IMR-90 (cell line): Measurements from ENCODE around the gene ANO7. TPM values are rescaled to one million over a fixed set of nuclear protein-coding genes. Genes with fewer than 3 reads are reported as not detected.

ENCODE experiments used
- ATAC-seq: fragments of 200-7000 bp; cut with Tn5 transposase; 2 replicates; pipeline ENCODE4 v1.9.1; 2020; ENCODE audit warnings: low read depth, mild to moderate bottlenecking, moderate library complexity
- BruUV-seq: library from RNA; stranded (reverse); fragments of 400-500 nt; replicated peaks from 2 replicates; lab custom pipeline; 2021; lab: Mats Ljungman, UMichigan
- CTCF ChIA-PET: fragments of 300-600 bp; formaldehyde crosslinking; extraction: SDS; loops from one replicate; lab custom pipeline; 2021; ENCODE audit warnings: antibody characterized with exemption; lab: Yijun Ruan, JAX
- POLR2A ChIA-PET: fragments of 300-600 bp; sonication (Branson Sonifier 250); formaldehyde crosslinking; loops from one replicate; lab custom pipeline; 2022; ENCODE audit warnings: antibody characterized with exemption; ENCODE audit not compliant: unreplicated experiment; lab: Charles Lee
- DNase-seq: peaks from one replicate; pipeline ENCODE4 v3.0.0; 2013
- H2AFZ ChIP-seq: replicated peaks from 2 replicates; pipeline ENCODE3; 2013; ENCODE audit warnings: low read length, mild to moderate bottlenecking; ENCODE audit not compliant: poor library complexity
- H2AK5ac ChIP-seq: 2 replicates; pipeline ENCODE4 v1.6.1; 2013; ENCODE audit warnings: low read depth, low read length, inconsistent platforms
- H2AK9ac ChIP-seq: replicated peaks from 2 replicates; pipeline ENCODE3; 2013; ENCODE audit warnings: mild to moderate bottlenecking, low read depth, low read length, moderate library complexity; ENCODE audit not compliant: poor library complexity
- H2BK120ac ChIP-seq: 2 replicates; pipeline ENCODE4 v1.6.1; 2013; ENCODE audit warnings: low read depth, low read length, inconsistent platforms
- H2BK15ac ChIP-seq: 3 replicates; pipeline ENCODE4 v1.6.1; 2013; ENCODE audit warnings: low read depth, low read length, inconsistent platforms
- H2BK20ac ChIP-seq: 2 replicates; pipeline ENCODE4 v1.6.1; 2013; ENCODE audit warnings: low read depth, mild to moderate bottlenecking, inconsistent platforms, low read length, moderate library complexity
- H2BK5ac ChIP-seq: 2 replicates; pipeline ENCODE4 v1.6.1; 2013; ENCODE audit warnings: mild to moderate bottlenecking, low read depth, low read length, inconsistent platforms; ENCODE audit not compliant: poor library complexity, severe bottlenecking
- H3K14ac ChIP-seq: replicated peaks from 2 replicates; pipeline ENCODE4 v1.6.1; 2013; ENCODE audit warnings: low read depth, low read length, inconsistent platforms
- H3K18ac ChIP-seq: 2 replicates; pipeline ENCODE4 v1.6.1; 2013; ENCODE audit warnings: low read depth, low read length, control low read depth
- H3K23ac ChIP-seq: 2 replicates; pipeline ENCODE4 v1.6.1; 2013; ENCODE audit warnings: low read depth, low read length, inconsistent platforms
- H3K27ac ChIP-seq: 2 replicates; pipeline ENCODE4 v1.5.1; 2013; ENCODE audit warnings: mild to moderate bottlenecking, control low read depth, low read length; ENCODE audit not compliant: insufficient read depth
- H3K27me3 ChIP-seq: 2 replicates; pipeline ENCODE4 v1.6.1; 2013; ENCODE audit warnings: low read length; ENCODE audit not compliant: control insufficient read depth, insufficient read depth
- H3K36me3 ChIP-seq: 2 replicates; pipeline ENCODE4 v1.6.1; 2013; ENCODE audit warnings: low read length, mixed read lengths; ENCODE audit not compliant: control insufficient read depth, insufficient read depth
- H3K4ac ChIP-seq: 2 replicates; pipeline ENCODE4 v1.6.1; 2013; ENCODE audit warnings: low read depth, low read length, inconsistent platforms
- H3K4me1 ChIP-seq: 2 replicates; pipeline ENCODE4 v1.6.1; 2013; ENCODE audit warnings: low read length, mixed read lengths; ENCODE audit not compliant: control insufficient read depth, insufficient read depth
- H3K4me2 ChIP-seq: 2 replicates; pipeline ENCODE4 v1.6.1; 2013; ENCODE audit warnings: low read depth, mild to moderate bottlenecking, control low read depth, low read length, moderate library complexity
- H3K4me3 ChIP-seq: 2 replicates; pipeline ENCODE4 v1.5.1; 2013; ENCODE audit warnings: low read depth, mild to moderate bottlenecking, control low read depth, low read length, moderate library complexity; ENCODE audit not compliant: insufficient read depth
- H3K56ac ChIP-seq: 2 replicates; pipeline ENCODE4 v1.6.1; 2013; ENCODE audit warnings: low read length, inconsistent platforms; ENCODE audit not compliant: insufficient read depth; ENCODE audit errors: extremely low read depth
- H3K79me1 ChIP-seq, 2 experiments: 2 replicates each; pipeline ENCODE4 v1.6.1; 2013; ENCODE audit warnings: low read length in 2 of 2, inconsistent platforms in 1 of 2, low read depth in 1 of 2
- H3K9ac ChIP-seq: 2 replicates; pipeline ENCODE4 v1.6.1; 2013; ENCODE audit warnings: low read depth, low read length, control low read depth
- H3K9me1 ChIP-seq: 2 replicates; pipeline ENCODE4 v1.6.1; 2013; ENCODE audit warnings: low read length, inconsistent platforms; ENCODE audit not compliant: insufficient read depth
- H3K9me3 ChIP-seq: 2 replicates; pipeline ENCODE4 v1.6.1; 2013; ENCODE audit warnings: low read length; ENCODE audit not compliant: control insufficient read depth, insufficient read depth
- H4K20me1 ChIP-seq: 2 replicates; pipeline ENCODE4 v1.6.1; 2013; ENCODE audit warnings: low read length, inconsistent platforms; ENCODE audit not compliant: insufficient read depth
- H4K5ac ChIP-seq: 2 replicates; pipeline ENCODE4 v1.6.1; 2013; ENCODE audit warnings: mild to moderate bottlenecking, low read depth, low read length, control low read depth
- H4K8ac ChIP-seq, 2 experiments: 2 replicates each; pipeline ENCODE4 v1.6.1; 2013; ENCODE audit warnings: low read depth in 2 of 2, low read length in 2 of 2, control low read depth in 1 of 2, inconsistent platforms in 1 of 2
- H4K91ac ChIP-seq: 2 replicates; pipeline ENCODE4 v1.6.1; 2013; ENCODE audit warnings: low read depth, low read length, inconsistent platforms; ENCODE audit not compliant: insufficient read depth
- CHD1 ChIP-seq: IDR thresholded peaks from 2 replicates; pipeline ENCODE4 v1.6.1; 2012; ENCODE audit warnings: low read depth, low read length, improper control_type of control experiment
- CTCF ChIP-seq: conservative IDR thresholded peaks from 2 replicates; pipeline ENCODE4 v1.5.1; 2012; ENCODE audit warnings: mild to moderate bottlenecking, low read depth, low read length, improper control_type of control experiment
- FOS ChIP-seq: fragments of 150-350 bp; IDR thresholded peaks from 2 replicates; pipeline ENCODE4 v1.6.1; 2016; ENCODE audit warnings: low read depth, low read length
- MAFK ChIP-seq: IDR thresholded peaks from 2 replicates; pipeline ENCODE4 v1.6.1; 2012; ENCODE audit warnings: low read depth, low read length, improper control_type of control experiment
- MAZ ChIP-seq: IDR thresholded peaks from 2 replicates; pipeline ENCODE4 v1.6.1; 2012; ENCODE audit warnings: low read depth, mild to moderate bottlenecking, low read length, improper control_type of control experiment, moderate library complexity, borderline replicate concordance
- MXI1 ChIP-seq: IDR thresholded peaks from 2 replicates; pipeline ENCODE4 v1.6.1; 2012; ENCODE audit warnings: low read depth, mild to moderate bottlenecking, low read length, moderate library complexity, borderline replicate concordance
- POLR2A ChIP-seq: IDR thresholded peaks from 2 replicates; pipeline ENCODE4 v1.6.1; 2012; ENCODE audit warnings: mild to moderate bottlenecking, low read depth, low read length
- RCOR1 ChIP-seq: IDR thresholded peaks from 2 replicates; pipeline ENCODE4 v1.6.1; 2012; ENCODE audit warnings: mild to moderate bottlenecking, low read length, improper control_type of control experiment; ENCODE audit not compliant: insufficient replicate concordance
- RFX5 ChIP-seq: IDR thresholded peaks from 2 replicates; pipeline ENCODE4 v1.8.0; 2012; ENCODE audit warnings: low read depth, mild to moderate bottlenecking, low read length, moderate library complexity
- SMC3 ChIP-seq: fragments of 150-350 bp; IDR thresholded peaks from 2 replicates; pipeline ENCODE4 v1.6.1; 2016; ENCODE audit warnings: low read depth, mild to moderate bottlenecking, antibody characterized with exemption, low read length, moderate library complexity
- USF2 ChIP-seq: fragments of 150-350 bp; IDR thresholded peaks from 2 replicates; pipeline ENCODE4 v1.6.1; 2017; ENCODE audit warnings: mild to moderate bottlenecking, antibody characterized with exemption, low read length, low read depth
- WGBS, 2 experiments: methylation state at CpG; one replicate each; pipeline versions ENCODE4 v1.1.5 to v1.1.7; 2013; ENCODE audit warnings: missing lambda C conversion rate in 2 of 2; ENCODE audit not compliant: insufficient read length in 1 of 2; ENCODE audit errors: extremely low coverage in 2 of 2; 5-methylcytosine and 5-hydroxymethylcytosine counted together
- dilution Hi-C: fragments of 300-500 bp; cut with HindIII; formaldehyde crosslinking; loops from one replicate; pipeline ENCODE4 v1.14.3; 2018; ENCODE audit warnings: low sequenced_read_pairs; ENCODE audit not compliant: unreplicated experiment
- in situ Hi-C: fragments of 300-500 bp; cut with MboI; formaldehyde crosslinking; loops from 3 replicates; pipeline ENCODE4 v1.14.3; 2019; ENCODE audit warnings: low sequenced_read_pairs, inconsistent platforms, mixed read lengths
- intact Hi-C: fragments of 100-400 bp; cut with micrococcal nuclease; formaldehyde crosslinking; loops from 2 replicates; pipeline ENCODE4 v1.10.0; 2022
- polyA plus RNA-seq, 3 experiments: library from polyadenylated mRNA; depleted of rRNA; stranded (reverse); fragments of >200 nt; gene quantifications; 2 replicates each; pipeline ENCODE4 v1.2.3, GENCODE V29; 2012; ENCODE audit warnings: low replicate concordance in 1 of 3
- total RNA-seq: library from RNA; depleted of rRNA; stranded (reverse); fragments of >200 nt; gene quantifications from 2 replicates; pipeline ENCODE4 v1.2.3, GENCODE V29; 2012
- TF ChIP-seq, protein P1 (sequence below): fragments of 150-350 bp; IDR thresholded peaks from 2 replicates; pipeline ENCODE4 v1.6.1; 2016; ENCODE audit warnings: low read depth, mild to moderate bottlenecking, low read length, moderate library complexity, borderline replicate concordance

Gene ANO7
- total and polyA plus RNA-seq, 2 of the 4 experiments (the other 2 are of a cell fraction) = 0.36 to 3.4 TPM

DNA sequence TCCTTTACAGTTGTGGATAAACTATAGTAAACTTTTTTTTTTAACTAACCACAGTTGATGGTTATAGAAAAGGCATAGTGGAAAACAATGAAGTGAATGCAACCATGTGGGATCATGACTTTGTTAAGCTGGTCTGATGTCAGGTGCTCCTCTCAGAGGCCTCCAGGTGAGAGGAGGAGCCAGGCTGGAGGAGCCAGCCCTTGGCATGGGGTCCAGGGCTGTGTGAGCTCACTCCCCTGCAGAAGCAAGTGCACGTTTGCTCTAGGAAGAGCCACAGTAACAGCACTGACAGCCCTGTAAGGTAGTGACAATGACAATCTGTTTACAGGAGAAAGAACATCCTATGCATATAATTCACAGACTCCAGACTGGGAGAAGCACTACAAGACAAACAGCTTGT is 32.5 kb upstream of the ANO7 start:
- H4K8ac ChIP-seq = no peak overlapping the region
- H3K27me3 ChIP-seq = no peaks in the 10 kb centered on the region
- TF ChIP-seq USF2 (no peak), CTCF (no peak), MAFK (no peak), MAZ (no peak), FOS (no peak), SMC3 (no peak), CHD1 (no peak), MXI1 (no peak), RCOR1 (no peak), RFX5 (no peak), POLR2A (no peak)
- TF ChIP-seq, protein P1, sequence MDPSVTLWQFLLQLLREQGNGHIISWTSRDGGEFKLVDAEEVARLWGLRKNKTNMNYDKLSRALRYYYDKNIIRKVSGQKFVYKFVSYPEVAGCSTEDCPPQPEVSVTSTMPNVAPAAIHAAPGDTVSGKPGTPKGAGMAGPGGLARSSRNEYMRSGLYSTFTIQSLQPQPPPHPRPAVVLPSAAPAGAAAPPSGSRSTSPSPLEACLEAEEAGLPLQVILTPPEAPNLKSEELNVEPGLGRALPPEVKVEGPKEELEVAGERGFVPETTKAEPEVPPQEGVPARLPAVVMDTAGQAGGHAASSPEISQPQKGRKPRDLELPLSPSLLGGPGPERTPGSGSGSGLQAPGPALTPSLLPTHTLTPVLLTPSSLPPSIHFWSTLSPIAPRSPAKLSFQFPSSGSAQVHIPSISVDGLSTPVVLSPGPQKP = no peak
- H3K9me3 ChIP-seq = no peaks in the 10 kb centered on the region
- H3K18ac ChIP-seq = no peak overlapping the region
- H3K4ac ChIP-seq = no peak overlapping the region
- H2BK120ac ChIP-seq = no peak overlapping the region
- no peak overlapping the region for H3K56ac ChIP-seq
- H3K36me3 ChIP-seq = peaks cover 30% of the 10 kb centered on the region
- intact Hi-C loops (no loop called here), in situ Hi-C loops (no loop called here), dilution Hi-C loops (no loop called here)
- H4K5ac ChIP-seq = no peak overlapping the region
- peaks cover 20% of the 10 kb centered on the region for H3K9me1 ChIP-seq
- no peak overlapping the region for H3K23ac ChIP-seq
- H2BK15ac ChIP-seq = no peak overlapping the region
- POLR2A ChIA-PET = no interaction called here
- no peak overlapping the region for H3K4me3 ChIP-seq
- H2AK9ac ChIP-seq = no peak overlapping the region
- no peak overlapping the region for H3K9ac ChIP-seq
- peaks cover 18 to 46% of the 10 kb centered on the region in 2 experiments for H3K79me1 ChIP-seq
- H2AFZ ChIP-seq = no peak overlapping the region
- peaks cover 7% of the 10 kb centered on the region; the same call in 1 of the 2 replicates for H3K4me1 ChIP-seq
- no peak overlapping the region for H3K27ac ChIP-seq
- DNase-seq (no peak), ATAC-seq (no peak)
- no peak overlapping the region for H2AK5ac ChIP-seq
- no peak overlapping the region for H2BK20ac ChIP-seq
- CTCF ChIA-PET = no interaction called here
- no peak overlapping the region for H3K14ac ChIP-seq
- peaks cover 19% of the 10 kb centered on the region for H4K20me1 ChIP-seq
- H2BK5ac ChIP-seq = no peak overlapping the region
- H3K4me2 ChIP-seq = no peak overlapping the region
- H4K91ac ChIP-seq = no peak overlapping the region
- WGBS, 2 experiments = no CpG with 5 or more reads among the region's 1 CpG
- BruUV-seq = no TSS peak
